ENCODE results near the gene GMIP. TPM values are rescaled to one million over a fixed set of nuclear protein-coding genes. Genes with fewer than 3 reads are reported as not detected.

Gene GMIP
- polyA plus RNA-seq, 3 donors, result 41.4 to 91.4 (median 75.1) TPM

DNA sequence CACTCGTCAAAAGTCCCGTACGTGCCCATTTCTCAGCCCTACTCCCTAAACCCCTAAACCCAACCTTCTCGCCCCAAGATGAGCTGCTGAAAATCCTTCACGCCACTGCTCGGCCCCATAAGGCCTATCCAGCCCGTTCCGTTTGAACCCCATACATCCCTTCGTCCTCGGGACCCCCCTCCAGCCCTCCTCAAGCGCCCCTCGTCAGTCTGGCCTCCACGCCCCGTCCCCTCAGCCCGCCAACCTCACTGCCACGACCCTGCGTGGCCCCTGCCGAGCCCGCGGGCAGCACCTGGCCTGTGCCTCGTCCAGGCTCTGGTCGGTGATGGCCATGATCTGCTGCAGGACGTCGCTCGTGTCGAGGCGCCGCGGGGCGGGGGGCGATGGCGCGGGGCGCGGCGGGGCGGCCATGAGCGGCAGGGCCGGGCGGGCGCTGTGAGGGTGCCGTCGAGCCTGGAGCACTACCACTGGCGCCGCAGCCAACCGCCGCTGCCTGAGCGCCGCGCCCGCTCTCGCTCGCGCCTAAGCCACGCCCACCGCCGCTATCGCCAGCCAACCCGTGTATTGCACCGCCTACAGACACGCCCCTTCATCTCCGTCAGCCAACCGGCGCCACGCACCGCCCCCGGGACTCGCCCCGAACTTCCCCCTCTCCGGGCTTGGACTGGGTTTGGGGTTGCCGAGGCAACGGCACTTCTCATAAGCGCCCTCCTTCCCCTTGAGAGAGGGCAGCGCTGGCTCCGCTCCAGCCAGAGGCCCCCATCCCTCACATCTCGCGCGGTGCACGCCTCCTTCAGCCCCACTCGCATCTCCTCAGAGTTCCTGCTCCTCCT, 25.0 kb downstream of the GMIP start, which contains the start of gene PBX4:
Gene PBX4 (minus strand): TSS at position 469 of the 833 bp plus-strand sequence. CDS start 58 bp downstream, at position 411.
- peaks cover 4 to 11% (median 7%) of the 10 kb centered on the region in 3 donors for H3K27me3 Mint-ChIP-seq (ENCODE audit: low read depth in 3 of 3)
- Histone ChIP-seq H3K36me3 (replicated peaks in 1 of 2; ENCODE audit: control insufficient read depth in 1 of 2, insufficient read depth in 2 of 2, low read length in 2 of 2) (peaks cover under 1% of the 10 kb centered on the region in 2 donors), H3K4me3 (replicated peaks in 1 of 3; ENCODE audit: low read depth in 2 of 3, low read length in 3 of 3) (peak within 1 kb of the TSS in 1 of 3 experiments; percentile 63), H3K4me1 (ENCODE audit: control insufficient read depth in 1 of 2, insufficient read depth in 2 of 2, low read length in 2 of 2) (peaks cover 17 to 22% of the 10 kb centered on the region in 2 donors), H3K79me2 (ENCODE audit: insufficient read depth, low read length) (no peaks in the 10 kb centered on the region), H3K27ac (ENCODE audit: low read depth in 1 of 2, low read length in 2 of 2) (peak within 1 kb of the TSS in 1 of 2 donors; percentile 36), H2AFZ (ENCODE audit: insufficient read depth, low read depth, low read length, poor library complexity, severe bottlenecking) (peak within 1 kb of the TSS; percentile 92), H3K9ac (ENCODE audit: insufficient read depth, low read length, poor library complexity, severe bottlenecking) (peak within 1 kb of the TSS; percentile 51), H3K27me3 (ENCODE audit: control insufficient read depth in 2 of 2, insufficient read depth in 2 of 2, low read length in 2 of 2) (peaks cover 0 to 2% of the 10 kb centered on the region in 2 donors), H3K9me3 (replicated peaks in 1 of 2; ENCODE audit: control insufficient read depth in 1 of 2, insufficient read depth in 1 of 2, low read length in 2 of 2) (no peaks in the 10 kb centered on the region), H3K4me2 (replicated peaks; ENCODE audit: extremely low read depth, low read length, poor library complexity, severe bottlenecking) (peak within 1 kb of the TSS; percentile 77), H4K20me1 (ENCODE audit: insufficient read depth, low read length) (no peaks in the 10 kb centered on the region)
- peaks cover 17% of the 10 kb centered on the region for H3K4me1 Mint-ChIP-seq
- peak within 1 kb of the TSS; percentile 53 to 92 (median 76) for H3K27ac Mint-ChIP-seq
- peak within 1 kb of the TSS; percentile 67 to 80 for H3K4me3 Mint-ChIP-seq
- DNase-seq, result peak; percentile 97 to 99 (median 97)
- intact Hi-C loops (cut with micrococcal nuclease), result loop anchor here in 1 of 2 donors (2.0 to 5.0 kb wide), 2 partner anchors 28 to 296 kb away; partner anchors contain the start of genes MAU2 and SUGP1
- H3K9me3 Mint-ChIP-seq, result peaks cover 0 to 5% (median 0%) of the 10 kb centered on the region in 7 donors
- TF ChIP-seq, protein P1, sequence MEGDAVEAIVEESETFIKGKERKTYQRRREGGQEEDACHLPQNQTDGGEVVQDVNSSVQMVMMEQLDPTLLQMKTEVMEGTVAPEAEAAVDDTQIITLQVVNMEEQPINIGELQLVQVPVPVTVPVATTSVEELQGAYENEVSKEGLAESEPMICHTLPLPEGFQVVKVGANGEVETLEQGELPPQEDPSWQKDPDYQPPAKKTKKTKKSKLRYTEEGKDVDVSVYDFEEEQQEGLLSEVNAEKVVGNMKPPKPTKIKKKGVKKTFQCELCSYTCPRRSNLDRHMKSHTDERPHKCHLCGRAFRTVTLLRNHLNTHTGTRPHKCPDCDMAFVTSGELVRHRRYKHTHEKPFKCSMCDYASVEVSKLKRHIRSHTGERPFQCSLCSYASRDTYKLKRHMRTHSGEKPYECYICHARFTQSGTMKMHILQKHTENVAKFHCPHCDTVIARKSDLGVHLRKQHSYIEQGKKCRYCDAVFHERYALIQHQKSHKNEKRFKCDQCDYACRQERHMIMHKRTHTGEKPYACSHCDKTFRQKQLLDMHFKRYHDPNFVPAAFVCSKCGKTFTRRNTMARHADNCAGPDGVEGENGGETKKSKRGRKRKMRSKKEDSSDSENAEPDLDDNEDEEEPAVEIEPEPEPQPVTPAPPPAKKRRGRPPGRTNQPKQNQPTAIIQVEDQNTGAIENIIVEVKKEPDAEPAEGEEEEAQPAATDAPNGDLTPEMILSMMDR (IDR thresholded peaks at IDR 0.05), result no peak
- 9% methylated on average over 78 of the region's 80 CpGs for WGBS (ENCODE audit: insufficient coverage)
- H3K36me3 Mint-ChIP-seq, result peaks cover 6% of the 10 kb centered on the region in 2 donors

DNA sequence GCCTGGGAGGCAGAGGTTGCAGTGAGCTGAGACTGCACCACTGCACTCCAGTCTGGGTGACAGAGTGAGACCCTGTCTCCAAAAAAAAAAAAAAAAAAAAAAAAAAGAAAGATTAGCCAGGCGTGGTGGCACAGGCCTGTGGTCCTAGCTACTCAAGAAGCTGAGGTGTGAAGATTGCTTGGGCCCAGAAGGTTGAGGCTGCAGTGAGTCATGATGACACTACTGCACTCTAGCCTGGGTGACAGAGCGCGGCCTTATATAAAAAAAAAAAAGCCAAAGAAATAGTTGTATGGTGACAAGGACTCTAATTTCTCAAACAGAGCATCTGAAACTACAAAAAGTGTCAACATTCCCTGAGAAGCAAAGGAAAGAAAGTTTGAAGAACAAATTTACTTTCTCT, 28.4 kb downstream of the GMIP start:
- Mint-ChIP-seq H3K27me3 (ENCODE audit: low read depth in 3 of 3) (peaks cover 3 to 11% (median 9%) of the 10 kb centered on the region in 3 donors), H3K9me3 (peaks cover 0 to 5% (median 0%) of the 10 kb centered on the region in 7 donors), H3K4me3 (no peak overlapping the region), H3K27ac (peak overlapping the region in 1 of 7 donors; percentile 1), H3K36me3 (no peaks in the 10 kb centered on the region), H3K4me1 (peaks cover 17% of the 10 kb centered on the region)
- H3K27me3 ChIP-seq (ENCODE audit: control insufficient read depth in 2 of 2, insufficient read depth in 2 of 2, low read length in 2 of 2), result peaks cover 0 to 2% of the 10 kb centered on the region in 2 donors
- peaks cover 17 to 22% of the 10 kb centered on the region in 2 donors for H3K4me1 ChIP-seq (ENCODE audit: control insufficient read depth in 1 of 2, insufficient read depth in 2 of 2, low read length in 2 of 2)
- no peak overlapping the region for H3K9ac ChIP-seq (ENCODE audit: insufficient read depth, low read length, poor library complexity, severe bottlenecking)
- intact Hi-C loops (cut with micrococcal nuclease), result loop anchor here in 1 of 2 donors (5.0 kb wide), 1 partner anchor 293 kb away; the partner anchor contains the start of genes MAU2 and SUGP1
- no peak overlapping the region for H3K4me3 ChIP-seq (replicated peaks in 1 of 3; ENCODE audit: low read depth in 2 of 3, low read length in 3 of 3)
- no peaks in the 10 kb centered on the region for H3K36me3 ChIP-seq (replicated peaks in 1 of 2; ENCODE audit: control insufficient read depth in 1 of 2, insufficient read depth in 2 of 2, low read length in 2 of 2)
- H3K4me2 ChIP-seq (replicated peaks; ENCODE audit: extremely low read depth, low read length, poor library complexity, severe bottlenecking), result no peak overlapping the region
- TF ChIP-seq, protein P1 (IDR thresholded peaks at IDR 0.05), result no peak
- no peaks in the 10 kb centered on the region for H3K79me2 ChIP-seq (ENCODE audit: insufficient read depth, low read length)
- H3K27ac ChIP-seq (ENCODE audit: low read depth in 1 of 2, low read length in 2 of 2), result no peak overlapping the region
- WGBS (ENCODE audit: insufficient coverage), result no CpG with 5 or more reads among the region's 3 CpGs
- H3K9me3 ChIP-seq (replicated peaks in 1 of 2; ENCODE audit: control insufficient read depth in 1 of 2, insufficient read depth in 1 of 2, low read length in 2 of 2), result no peaks in the 10 kb centered on the region
- no peaks in the 10 kb centered on the region for H4K20me1 ChIP-seq (ENCODE audit: insufficient read depth, low read length)
- H2AFZ ChIP-seq (ENCODE audit: insufficient read depth, low read depth, low read length, poor library complexity, severe bottlenecking), result no peak overlapping the region
- DNase-seq, result no peak
